K562 (cell line): ENCODE results near the gene GLIS1. TPM values are rescaled to one million over a fixed set of nuclear protein-coding genes. Genes with fewer than 3 reads are reported as not detected.

Experiments used
- BACH1 ChIP-seq: fragments of 200-800 bp; sonication (Bioruptor generic); IDR thresholded peaks from 2 replicates; pipeline ENCODE4 v1.6.1; 2016; ENCODE audit warnings: missing genetic modification characterization, missing compliant biosample characterization
- FOXJ2 ChIP-seq: fragments of 200-800 bp; sonication (Bioruptor generic); IDR thresholded peaks from 2 replicates; pipeline ENCODE4 v1.6.1; 2016; ENCODE audit warnings: missing genetic modification characterization, missing compliant biosample characterization
- FOXK2 ChIP-seq, 2 experiments: fragments of 450-650 bp; IDR thresholded peaks in 1 of 2; conservative IDR thresholded peaks in 1 of 2; 2 replicates each; pipeline ENCODE4 v1.6.1; 2016; ENCODE audit warnings: low read depth in 2 of 2, mild to moderate bottlenecking in 1 of 2
- NFIC ChIP-seq: fragments of 450-650 bp; IDR thresholded peaks from 2 replicates; pipeline ENCODE4 v1.6.1; 2017; ENCODE audit warnings: mild to moderate bottlenecking, inconsistent platforms
- REST ChIP-seq, 2 experiments: fragments of 450-650 bp; formaldehyde crosslinking in 1 of 2; IDR thresholded peaks; 2 replicates each; pipeline versions ENCODE4 v1.4.0 to v1.6.1; 2014 to 2020; ENCODE audit warnings: mild to moderate bottlenecking in 2 of 2, borderline replicate concordance in 1 of 2, low read depth in 1 of 2
- RUNX1 ChIP-seq: sonication (generic); IDR thresholded peaks from 2 replicates; pipeline ENCODE4 v1.6.1; 2016; ENCODE audit warnings: antibody characterized with exemption, low read depth
- TCF3 ChIP-seq: sonication (generic); formaldehyde crosslinking; IDR thresholded peaks from 2 replicates; pipeline ENCODE4 v1.4.0; 2020; ENCODE audit warnings: mild to moderate bottlenecking, missing genetic modification reagents
- TFAM ChIP-seq: fragments of 250-450 bp; sonication (Bioruptor Pico); conservative IDR thresholded peaks from 2 replicates; pipeline ENCODE4 v1.5.0; 2021; ENCODE audit warnings: mild to moderate bottlenecking, moderate library complexity
- ZBTB8A ChIP-seq: fragments of 450-650 bp; IDR thresholded peaks from 2 replicates; pipeline ENCODE4 v1.6.1; 2018; ENCODE audit warnings: mild to moderate bottlenecking, moderate library complexity; ENCODE audit not compliant: partially characterized antibody
- ZHX1 ChIP-seq: fragments of 150-350 bp; conservative IDR thresholded peaks from 2 replicates; pipeline ENCODE4 v1.6.1; 2014; ENCODE audit warnings: low read length
- ZNF175 ChIP-seq: fragments of 200-800 bp; sonication (Bioruptor generic); IDR thresholded peaks from 2 replicates; pipeline ENCODE4 v1.6.1; 2016; ENCODE audit warnings: low read depth, mild to moderate bottlenecking, missing genetic modification characterization, missing compliant biosample characterization
- polyA plus RNA-seq, 8 experiments: library from polyadenylated mRNA; depleted of rRNA in 4 of 8; stranded (reverse) in 5 of 8; unstranded in 3 of 8; fragments of >200 nt; fragmentation: Nextera tagmentation in 2 of 8; fragmentation: Illumina TruSeq in 1 of 8; extraction: Ambion mirVana in 2 of 8; extraction: Trizol in 1 of 8; gene quantifications; 2 replicates each; pipeline versions ENCODE4 v1.2.1 to v1.2.3, GENCODE V29; 2011 to 2014; ENCODE audit warnings: inconsistent platforms in 1 of 8, missing spikeins in 1 of 8
- total RNA-seq, 7 experiments: library from RNA; depleted of rRNA in 6 of 7; stranded (reverse); fragments of >200 nt in 6 of 7; fragmentation: Illumina TruSeq in 2 of 7; extraction: Trizol in 2 of 7; gene quantifications; 2 replicates each; pipeline versions ENCODE4 v1.2.1 to v1.2.3, GENCODE V29; 2011 to 2021; ENCODE audit warnings: low replicate concordance in 1 of 7
- TF ChIP-seq, protein P1 (sequence below), 3 experiments: fragments of 200-800 bp in 1 of 3; fragments of 250-450 bp in 1 of 3; fragments of 450-650 bp in 1 of 3; sonication (Bioruptor Pico) in 1 of 3; sonication (Bioruptor generic) in 1 of 3; formaldehyde crosslinking in 1 of 3; IDR thresholded peaks; 2 replicates each; pipeline versions ENCODE4 v1.6.1 to v1.8.0; 2016 to 2022; ENCODE audit warnings: mild to moderate bottlenecking in 2 of 3, missing genetic modification characterization in 2 of 3, missing compliant biosample characterization in 1 of 3, moderate library complexity in 1 of 3

GLIS1 gene
- total and polyA plus RNA-seq, 9 of the 15 experiments (the other 6 are each of a cell fraction or from before 2014, with no cell fraction given): not detected

GRCh38 chr1:53715478-53715877 lies 23.5 kb downstream of the GLIS1 start (continued):
- no peak for TF ChIP-seq ZHX1
- TF ChIP-seq, protein P1, sequence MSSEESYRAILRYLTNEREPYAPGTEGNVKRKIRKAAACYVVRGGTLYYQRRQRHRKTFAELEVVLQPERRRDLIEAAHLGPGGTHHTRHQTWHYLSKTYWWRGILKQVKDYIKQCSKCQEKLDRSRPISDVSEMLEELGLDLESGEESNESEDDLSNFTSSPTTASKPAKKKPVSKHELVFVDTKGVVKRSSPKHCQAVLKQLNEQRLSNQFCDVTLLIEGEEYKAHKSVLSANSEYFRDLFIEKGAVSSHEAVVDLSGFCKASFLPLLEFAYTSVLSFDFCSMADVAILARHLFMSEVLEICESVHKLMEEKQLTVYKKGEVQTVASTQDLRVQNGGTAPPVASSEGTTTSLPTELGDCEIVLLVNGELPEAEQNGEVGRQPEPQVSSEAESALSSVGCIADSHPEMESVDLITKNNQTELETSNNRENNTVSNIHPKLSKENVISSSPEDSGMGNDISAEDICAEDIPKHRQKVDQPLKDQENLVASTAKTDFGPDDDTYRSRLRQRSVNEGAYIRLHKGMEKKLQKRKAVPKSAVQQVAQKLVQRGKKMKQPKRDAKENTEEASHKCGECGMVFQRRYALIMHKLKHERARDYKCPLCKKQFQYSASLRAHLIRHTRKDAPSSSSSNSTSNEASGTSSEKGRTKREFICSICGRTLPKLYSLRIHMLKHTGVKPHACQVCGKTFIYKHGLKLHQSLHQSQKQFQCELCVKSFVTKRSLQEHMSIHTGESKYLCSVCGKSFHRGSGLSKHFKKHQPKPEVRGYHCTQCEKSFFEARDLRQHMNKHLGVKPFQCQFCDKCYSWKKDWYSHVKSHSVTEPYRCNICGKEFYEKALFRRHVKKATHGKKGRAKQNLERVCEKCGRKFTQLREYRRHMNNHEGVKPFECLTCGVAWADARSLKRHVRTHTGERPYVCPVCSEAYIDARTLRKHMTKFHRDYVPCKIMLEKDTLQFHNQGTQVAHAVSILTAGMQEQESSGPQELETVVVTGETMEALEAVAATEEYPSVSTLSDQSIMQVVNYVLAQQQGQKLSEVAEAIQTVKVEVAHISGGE (CRISPR knock-in tag; IDR thresholded peaks at IDR 0.05): no peak
- TF ChIP-seq TFAM (CRISPR knock-in tag): no peak
- TF ChIP-seq FOXK2 (conservative IDR thresholded peaks at IDR 0.05 in 1 of 2, IDR thresholded peaks at IDR 0.05 in 1 of 2; ENCODE audit: low read depth in 2 of 2): no peak
- TF ChIP-seq ZNF175 (CRISPR knock-in tag): no peak
- TF ChIP-seq REST (IDR thresholded peaks at IDR 0.05; ENCODE audit: borderline replicate concordance): peak; percentile 53; the same call in 1 of the 2 replicates
- no peak for TF ChIP-seq REST (CRISPR knock-in tag; IDR thresholded peaks at IDR 0.05; ENCODE audit: low read depth)
- no peak for TF ChIP-seq ZBTB8A
- no peak for TF ChIP-seq BACH1 (tag)
- TF ChIP-seq NFIC: no peak
- no peak for TF ChIP-seq RUNX1
- no peak for TF ChIP-seq FOXJ2 (tag)
- no peak for TF ChIP-seq TCF3
